GM12874 (cell line): ENCODE results near the gene GALNT10.

Source experiments
- TF ChIP-seq, protein P1 (sequence below): IDR thresholded peaks from 2 replicates; pipeline ENCODE4 v1.5.1; 2011; ENCODE audit warnings: low read depth, mild to moderate bottlenecking, control low read depth, low read length, moderate library complexity; ENCODE audit not compliant: insufficient read depth

The GALNT10 gene

GRCh38 chr5:154190595-154191304, at the start of gene GALNT10:
TSS of gene GALNT10 (plus strand) at chr5:154190733. CDS start at chr5:154190867, 134 bp downstream.
- TF ChIP-seq, protein P1, sequence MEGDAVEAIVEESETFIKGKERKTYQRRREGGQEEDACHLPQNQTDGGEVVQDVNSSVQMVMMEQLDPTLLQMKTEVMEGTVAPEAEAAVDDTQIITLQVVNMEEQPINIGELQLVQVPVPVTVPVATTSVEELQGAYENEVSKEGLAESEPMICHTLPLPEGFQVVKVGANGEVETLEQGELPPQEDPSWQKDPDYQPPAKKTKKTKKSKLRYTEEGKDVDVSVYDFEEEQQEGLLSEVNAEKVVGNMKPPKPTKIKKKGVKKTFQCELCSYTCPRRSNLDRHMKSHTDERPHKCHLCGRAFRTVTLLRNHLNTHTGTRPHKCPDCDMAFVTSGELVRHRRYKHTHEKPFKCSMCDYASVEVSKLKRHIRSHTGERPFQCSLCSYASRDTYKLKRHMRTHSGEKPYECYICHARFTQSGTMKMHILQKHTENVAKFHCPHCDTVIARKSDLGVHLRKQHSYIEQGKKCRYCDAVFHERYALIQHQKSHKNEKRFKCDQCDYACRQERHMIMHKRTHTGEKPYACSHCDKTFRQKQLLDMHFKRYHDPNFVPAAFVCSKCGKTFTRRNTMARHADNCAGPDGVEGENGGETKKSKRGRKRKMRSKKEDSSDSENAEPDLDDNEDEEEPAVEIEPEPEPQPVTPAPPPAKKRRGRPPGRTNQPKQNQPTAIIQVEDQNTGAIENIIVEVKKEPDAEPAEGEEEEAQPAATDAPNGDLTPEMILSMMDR: no peak

DNA sequence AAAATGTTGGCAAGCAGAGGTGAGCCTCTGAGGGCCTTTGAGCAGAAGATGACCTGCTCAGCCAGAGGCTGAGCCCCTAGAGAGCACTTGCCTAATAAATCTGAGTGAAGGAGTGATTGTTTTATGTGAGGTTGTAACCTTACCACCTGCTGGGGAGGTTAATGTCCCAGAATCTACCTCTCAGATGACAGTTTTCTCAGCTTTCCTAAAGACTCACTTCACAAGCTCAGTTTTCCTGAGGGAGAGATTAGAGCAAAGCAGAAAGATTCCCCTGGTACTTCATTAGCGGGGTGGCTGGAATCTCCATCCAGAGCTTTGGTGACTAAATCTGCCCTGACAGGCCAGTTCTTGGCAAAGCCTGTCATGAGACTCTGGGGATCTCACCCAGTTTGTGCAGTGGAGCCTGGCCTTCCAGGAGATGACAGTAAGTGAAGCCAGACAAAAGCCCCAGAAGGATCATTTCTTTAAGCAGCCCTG, 48.8 kb upstream of the GALNT10 start:
- TF ChIP-seq, protein P1: no peak

DNA sequence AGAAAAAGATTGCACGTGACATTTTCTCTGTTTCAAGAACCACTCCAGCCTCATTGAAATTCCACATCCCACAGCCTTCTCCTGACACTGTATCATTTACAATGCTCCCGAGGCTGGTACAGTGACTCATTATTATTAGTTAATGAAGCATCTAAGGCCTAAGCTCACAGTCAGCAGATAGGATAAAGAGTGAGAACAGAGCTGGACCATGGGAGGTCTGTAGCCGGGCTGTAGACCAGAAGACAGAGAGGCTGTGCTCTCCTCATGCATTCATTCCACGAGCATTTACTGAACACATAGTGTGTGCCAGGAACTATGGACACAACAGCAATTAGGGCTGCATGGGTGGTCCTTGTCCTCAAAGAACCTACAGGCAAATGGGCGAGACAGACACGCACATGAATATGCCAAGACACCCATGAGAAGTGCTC, 47.3 kb upstream of the GALNT10 start:
- TF ChIP-seq, protein P1: no peak

GRCh38 chr5:154145268-154145667, 45.3 kb upstream of the GALNT10 start:
- TF ChIP-seq, protein P1: no peak

GRCh38 chr5:154146409-154146808, 44.1 kb upstream of the GALNT10 start:
- TF ChIP-seq, protein P1: no peak

DNA sequence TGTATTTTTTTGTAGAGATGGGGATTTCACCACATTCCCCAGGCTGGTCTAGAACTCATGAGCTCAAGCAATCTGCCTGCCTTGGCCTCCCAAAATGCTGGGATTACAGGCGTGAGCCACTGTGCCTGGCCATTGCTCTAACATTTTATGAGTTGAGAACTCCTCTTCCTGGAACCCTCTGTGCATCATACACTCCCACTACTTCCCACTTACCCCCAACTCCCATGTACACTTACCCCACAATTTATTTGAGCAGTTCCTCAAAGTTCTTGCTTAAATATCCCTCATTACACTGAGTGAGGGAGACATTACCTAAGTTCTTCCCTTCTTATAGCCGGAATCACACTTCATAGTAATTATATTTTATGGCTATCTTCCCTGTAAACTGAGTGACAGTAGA, 42.9 kb upstream of the GALNT10 start:
- TF ChIP-seq, protein P1: no peak

DNA sequence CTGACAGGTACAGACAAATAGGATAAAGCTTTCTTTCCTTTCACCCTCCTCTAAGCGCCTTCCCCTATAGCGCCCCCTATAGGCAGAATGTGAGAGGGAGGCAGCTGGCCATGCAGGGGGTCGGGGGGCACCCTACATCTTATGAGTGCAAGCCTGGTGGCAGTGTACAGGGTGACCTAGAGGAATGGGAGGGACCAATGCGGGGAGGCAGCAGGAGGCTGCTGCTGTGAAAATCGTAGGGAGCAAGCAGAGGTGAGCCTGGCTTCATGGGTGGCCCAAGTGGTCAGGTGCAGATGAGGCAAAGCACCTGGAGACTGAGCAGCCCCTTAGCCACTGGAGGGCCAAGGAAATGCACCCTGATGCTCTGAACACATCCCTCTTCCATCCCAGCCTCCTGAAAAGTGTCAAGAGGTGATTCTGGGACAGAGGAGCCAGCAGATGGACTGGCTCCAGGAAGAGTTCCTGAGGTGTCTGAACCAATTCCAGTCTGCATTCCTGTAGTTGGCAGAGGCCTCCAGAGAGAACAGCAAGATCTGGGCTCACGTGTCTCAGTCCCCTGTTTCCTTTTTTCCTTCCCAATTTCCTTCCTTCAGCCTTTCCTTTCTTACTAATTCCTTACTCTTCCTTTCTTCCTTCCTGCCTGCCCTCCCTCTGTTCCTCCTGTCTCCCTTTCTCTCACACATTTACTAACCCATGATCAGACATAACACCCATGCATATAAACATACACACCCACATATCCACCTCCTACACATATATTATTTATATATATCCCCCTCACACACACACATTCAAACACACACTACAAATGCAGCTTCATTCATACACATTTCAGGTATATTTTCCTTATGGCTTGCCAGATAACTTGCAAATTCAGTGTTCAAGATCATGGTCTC, 32.8 kb upstream of the GALNT10 start:
- TF ChIP-seq, protein P1: peak; percentile 47
